ENCODE results near the gene ATP1A4. TPM values are rescaled to one million over a fixed set of nuclear protein-coding genes. Genes with fewer than 3 reads are reported as not detected.
A peak's percentile ranks its signal among the peaks of the same experiment; 100 is the strongest.

ATP1A4 gene
- total RNA-seq, 1 donor from 2014 or later = not detected

GRCh38 chr1:160187407-160187806 lies 36.0 kb downstream of the ATP1A4 start:
- Histone ChIP-seq H3K27ac (no peak overlapping the region), H3K36me3 (no peaks in the 10 kb centered on the region), H3K4me1 (peaks cover 6 to 13% of the 10 kb centered on the region in 2 donors), H3K9me3 (no peaks in the 10 kb centered on the region), H3K4me3 (no peak overlapping the region), H3K27me3 (no peaks in the 10 kb centered on the region)
- TF ChIP-seq CTCF (IDR thresholded peaks at IDR 0.05) = no peak
- DNase-seq (ENCODE audit: low spot score in 2 of 2) = no peak
- intact Hi-C loops (cut with DNase I) = loop anchor here (5.0 kb wide), 1 partner anchor 35 kb away; the partner anchor contains the start of gene ATP1A4

GRCh38 chr1:160188341-160188740 lies 36.9 kb downstream of the ATP1A4 start:
- TF ChIP-seq CTCF (IDR thresholded peaks at IDR 0.05) = no peak
- intact Hi-C loops (cut with DNase I) = loop anchor here (5.0 kb wide), 1 partner anchor 36 kb away; the partner anchor contains the start of gene ATP1A4
- H3K9me3 ChIP-seq = no peaks in the 10 kb centered on the region
- no peak overlapping the region for H3K27ac ChIP-seq
- no peaks in the 10 kb centered on the region for H3K36me3 ChIP-seq
- no peaks in the 10 kb centered on the region for H3K27me3 ChIP-seq
- H3K4me3 ChIP-seq = no peak overlapping the region
- H3K4me1 ChIP-seq = peaks cover 7 to 17% of the 10 kb centered on the region in 2 donors
- no peak for DNase-seq (ENCODE audit: low spot score in 2 of 2)

DNA sequence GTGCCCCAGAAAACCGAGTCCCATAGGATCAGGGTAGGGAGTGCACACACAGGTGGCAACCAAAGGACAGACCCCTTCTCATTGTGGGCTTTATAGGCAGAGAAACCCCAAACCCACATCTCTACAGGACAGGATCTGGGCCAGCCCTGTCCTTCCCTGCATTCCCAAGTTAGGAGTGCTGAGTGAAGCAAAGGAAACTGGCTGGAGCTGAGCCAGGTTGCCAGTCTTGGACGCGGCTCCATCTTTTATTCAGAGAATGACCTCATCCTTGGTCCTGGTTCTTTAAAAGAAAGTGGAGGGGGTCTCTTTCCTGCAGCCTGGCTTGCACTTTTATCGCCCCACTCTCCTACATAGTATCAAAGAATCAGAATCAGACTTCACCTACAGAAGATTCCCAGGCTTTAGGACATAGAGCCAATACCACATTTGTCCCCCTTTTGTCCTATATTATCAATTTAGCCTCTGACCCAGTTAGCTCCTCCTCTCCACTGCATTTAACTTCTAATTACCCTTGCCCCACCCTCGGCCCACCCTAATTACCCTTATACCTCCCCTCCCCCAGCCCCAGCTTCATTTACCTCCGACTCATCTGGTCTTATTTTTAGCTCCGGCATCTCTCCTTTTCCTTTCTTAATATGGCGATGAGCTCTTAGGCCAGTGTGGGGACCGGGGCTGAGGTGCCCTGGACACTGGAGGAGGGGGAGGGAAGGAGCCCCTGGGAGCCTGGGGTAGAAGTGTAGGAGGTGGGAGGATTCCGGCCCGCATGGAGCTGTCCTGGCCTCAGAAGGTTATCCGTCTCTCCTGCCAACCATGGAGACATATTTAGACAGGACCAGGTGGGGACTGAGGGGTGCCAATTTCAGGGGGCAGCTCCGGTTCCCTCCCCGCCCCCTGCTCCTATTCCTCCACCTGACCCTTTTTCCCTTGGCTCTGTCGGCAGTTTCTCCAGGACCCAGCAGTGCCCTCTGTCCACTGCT lies 38.5 kb downstream of the ATP1A4 start, which contains the start of gene CASQ1:
Gene CASQ1, plus strand, starts transcription at position 927 of the 977 bp plus-strand sequence. CDS start 177 bp downstream, outside the sequence.
- DNase-seq (ENCODE audit: low spot score in 2 of 2) = peak in 1 of 2 donors; percentile 86
- H3K4me3 ChIP-seq = peak within 1 kb of the TSS in 1 of 2 donors; percentile 5
- peak within 1 kb of the TSS in 1 of 2 donors; percentile 25 for H3K27ac ChIP-seq
- no peak for TF ChIP-seq CTCF (IDR thresholded peaks at IDR 0.05)
- no peaks in the 10 kb centered on the region for H3K9me3 ChIP-seq
- H3K27me3 ChIP-seq = no peaks in the 10 kb centered on the region
- intact Hi-C loops (cut with DNase I) = loop anchor here (5.0 kb wide), 1 partner anchor 38 kb away; the partner anchor contains the start of gene ATP1A4
- peaks cover 9 to 20% of the 10 kb centered on the region in 2 donors for H3K4me1 ChIP-seq
- no peaks in the 10 kb centered on the region for H3K36me3 ChIP-seq

DNA sequence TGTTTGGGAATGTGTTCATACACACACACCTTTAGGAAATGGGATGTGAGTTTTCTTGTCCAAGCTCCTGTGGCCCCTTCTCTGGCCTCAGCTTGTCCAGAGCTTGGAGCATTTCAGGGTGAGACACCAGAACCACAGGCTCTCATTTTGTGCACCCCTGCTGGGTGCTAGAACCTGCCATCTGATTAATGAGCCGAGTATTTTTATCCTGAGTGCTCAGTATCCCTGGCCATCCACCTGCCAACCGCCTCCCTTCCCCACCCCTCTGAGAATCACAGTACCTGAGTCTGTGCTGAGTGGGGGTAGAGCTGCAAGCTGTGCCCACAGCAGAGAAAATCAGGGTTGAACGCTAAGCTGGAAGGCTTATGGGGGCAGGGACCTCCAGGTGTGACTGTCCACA lies 40.4 kb downstream of the ATP1A4 start:
- Histone ChIP-seq H3K27ac (no peak overlapping the region), H3K4me1 (peaks cover 9 to 20% of the 10 kb centered on the region in 2 donors), H3K4me3 (no peak overlapping the region), H3K27me3 (no peaks in the 10 kb centered on the region), H3K36me3 (no peaks in the 10 kb centered on the region), H3K9me3 (no peaks in the 10 kb centered on the region)
- no peak for TF ChIP-seq CTCF (IDR thresholded peaks at IDR 0.05)
- intact Hi-C loops (cut with DNase I) = no loop called here
- DNase-seq (ENCODE audit: low spot score in 2 of 2) = no peak

- DNase-seq (ENCODE audit: low spot score in 2 of 2) = no peak
Measured at GRCh38 chr1:160192234-160192633, 40.8 kb downstream of the ATP1A4 start.

More at GRCh38 chr1:160192234-160192633, 40.8 kb downstream of the ATP1A4 start:
- TF ChIP-seq CTCF (IDR thresholded peaks at IDR 0.05) = no peak
- H3K9me3 ChIP-seq = no peaks in the 10 kb centered on the region
- no peaks in the 10 kb centered on the region for H3K27me3 ChIP-seq
- no peak overlapping the region for H3K27ac ChIP-seq
- intact Hi-C loops (cut with DNase I) = no loop called here
- H3K4me3 ChIP-seq = no peak overlapping the region
- H3K36me3 ChIP-seq = no peaks in the 10 kb centered on the region
- peaks cover 9 to 20% of the 10 kb centered on the region in 2 donors for H3K4me1 ChIP-seq

Data from ascending aorta (tissue), 2 donors.